Naive thymus-derived CD8-positive, alpha-beta T cell (primary cell): ENCODE results near the gene ERCC2. TPM values are rescaled to one million over a fixed set of nuclear protein-coding genes. Genes with fewer than 3 reads are reported as not detected.

Experiments
- ATAC-seq, 2 donors: fragments of 150-1000 bp; cut with Tn5 transposase in 1 of 2; sonication (Bioruptor Pico), chemical (Tn5 transposase) in 1 of 2; 1 replicate in 1 of 2; 2 replicates in 1 of 2; pipeline ENCODE4 v1.10.0; 2021; ENCODE audit warnings: mild to moderate bottlenecking in 2 of 2, moderate library complexity in 2 of 2
- POLR2A ChIA-PET: fragments of 350-600 bp; sonication (Branson Sonifier 250); formaldehyde crosslinking; loops from one replicate; lab custom pipeline; 2021; ENCODE audit warnings: antibody characterized with exemption; lab: Charles Lee
- DNase-seq, 10 donors: peaks; one replicate each; pipeline versions ENCODE4 v3.0.0 to v3.0.0-alpha.2; 2020 to 2022
- H3K27ac Mint-ChIP-seq, 10 donors: one replicate each; pipeline ENCODE4 v1.8.0; 2020 to 2022; ENCODE audit warnings: mild to moderate bottlenecking in 10 of 10, mixed read lengths in 10 of 10, moderate library complexity in 4 of 10, inconsistent platforms in 1 of 10
- H3K27me3 Mint-ChIP-seq, 5 donors: one replicate each; pipeline ENCODE4 v1.8.0; 2021 to 2022; ENCODE audit warnings: mixed read lengths in 5 of 5
- H3K36me3 Mint-ChIP-seq, 3 donors: one replicate each; pipeline ENCODE4 v1.8.0; 2020 to 2022; ENCODE audit warnings: mixed read lengths in 3 of 3, mild to moderate bottlenecking in 2 of 3, inconsistent platforms in 1 of 3
- H3K4me1 Mint-ChIP-seq, 4 donors: one replicate each; pipeline ENCODE4 v1.8.0; 2021 to 2022; ENCODE audit warnings: mixed read lengths in 4 of 4
- H3K4me3 Mint-ChIP-seq, 10 donors: one replicate each; pipeline ENCODE4 v1.8.0; 2020 to 2022; ENCODE audit warnings: mild to moderate bottlenecking in 10 of 10, mixed read lengths in 10 of 10, moderate library complexity in 6 of 10, inconsistent platforms in 1 of 10
- H3K9me3 Mint-ChIP-seq, 9 donors: one replicate each; pipeline ENCODE4 v1.8.0; 2020 to 2022; ENCODE audit warnings: mixed read lengths in 9 of 9, mild to moderate bottlenecking in 3 of 9, inconsistent platforms in 1 of 9, moderate library complexity in 1 of 9
- polyA plus RNA-seq, 3 donors: library from polyadenylated mRNA; unstranded; fragments of 300-500 nt; fragmentation: Illumina TruSeq; gene quantifications; one replicate each; pipeline ENCODE4 v1.2.3, GENCODE V29; 2021
- total RNA-seq, 8 experiments: library from RNA in 2 of 8; stranded (reverse) in 2 of 8; gene quantifications; one replicate each; pipeline ENCODE4 v1.2.3 and lab custom pipeline; 2021 to 2026

Gene ERCC2
- total and polyA plus RNA-seq, 5 experiments from 2014 or later, result 3.7 to 23.7 (median 7.6) TPM

GRCh38 chr19:45351401-45351952 is 18.9 kb downstream of the ERCC2 start:
- Mint-ChIP-seq H3K4me1 (peaks cover 0 to 8% (median 2%) of the 10 kb centered on the region in 4 donors), H3K27me3 (no peaks in the 10 kb centered on the region), H3K27ac (no peak overlapping the region), H3K9me3 (no peaks in the 10 kb centered on the region), H3K36me3 (peaks cover 0 to 26% (median 5%) of the 10 kb centered on the region in 3 donors), H3K4me3 (no peak overlapping the region)
- ATAC-seq (no peak), DNase-seq (no peak)
- POLR2A ChIA-PET, result no interaction called here

GRCh38 chr19:45350477-45351058 is 19.8 kb downstream of the ERCC2 start:
- Mint-ChIP-seq H3K9me3 (no peaks in the 10 kb centered on the region), H3K4me3 (no peak overlapping the region), H3K27ac (peak overlapping the region in 1 of 10 donors; percentile 15), H3K36me3 (peaks cover 0 to 22% (median 5%) of the 10 kb centered on the region in 3 donors), H3K4me1 (peaks cover 0 to 8% (median 2%) of the 10 kb centered on the region in 4 donors), H3K27me3 (peaks cover 0 to 8% (median 7%) of the 10 kb centered on the region in 5 donors)
- POLR2A ChIA-PET, result no interaction called here
- ATAC-seq (no peak), DNase-seq (no peak)

GRCh38 chr19:45349430-45349941 is 20.9 kb downstream of the ERCC2 start:
- H3K36me3 Mint-ChIP-seq, result peaks cover 0 to 18% (median 2%) of the 10 kb centered on the region in 3 donors
- DNase-seq (no peak), ATAC-seq (no peak)
- no peak overlapping the region for H3K4me3 Mint-ChIP-seq
- POLR2A ChIA-PET, result no interaction called here
- H3K9me3 Mint-ChIP-seq, result no peaks in the 10 kb centered on the region
- H3K27me3 Mint-ChIP-seq, result peaks cover 2 to 19% (median 13%) of the 10 kb centered on the region in 5 donors
- peaks cover 0 to 8% (median under 1%) of the 10 kb centered on the region in 4 donors for H3K4me1 Mint-ChIP-seq
- H3K27ac Mint-ChIP-seq, result peak overlapping the region in 1 of 10 donors; percentile 80

DNA sequence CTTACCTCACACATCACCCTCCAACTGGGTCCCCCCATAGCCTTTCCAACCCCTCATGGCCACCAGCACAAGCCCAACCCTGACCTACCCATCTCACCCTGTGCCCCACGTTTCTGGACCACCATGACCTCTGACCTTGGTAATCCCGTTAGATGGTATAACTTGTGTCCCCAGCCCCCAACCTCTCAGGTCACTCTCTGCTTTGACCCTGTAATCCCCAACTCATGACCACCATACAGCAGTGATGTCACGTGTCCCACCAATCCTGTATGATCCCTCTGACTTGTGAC is 21.3 kb downstream of the ERCC2 start:
- Mint-ChIP-seq H3K4me1 (peaks cover 0 to 8% (median 0%) of the 10 kb centered on the region in 4 donors), H3K36me3 (peaks cover 0 to 13% (median 2%) of the 10 kb centered on the region in 3 donors), H3K4me3 (no peak overlapping the region), H3K9me3 (no peaks in the 10 kb centered on the region), H3K27ac (peak overlapping the region in 1 of 10 donors; percentile 80), H3K27me3 (peaks cover 4 to 23% (median 16%) of the 10 kb centered on the region in 5 donors)
- no peak for DNase-seq
- POLR2A ChIA-PET, result no interaction called here
- ATAC-seq, result no peak

- POLR2A ChIA-PET, result no interaction called here
- peak overlapping the region in 1 of 10 donors; percentile 80 for H3K27ac Mint-ChIP-seq
- peaks cover 0 to 11% (median 2%) of the 10 kb centered on the region in 3 donors for H3K36me3 Mint-ChIP-seq
- no peak overlapping the region for H3K4me3 Mint-ChIP-seq
- H3K4me1 Mint-ChIP-seq, result peaks cover 0 to 8% (median 0%) of the 10 kb centered on the region in 4 donors
- H3K27me3 Mint-ChIP-seq, result peaks cover 5 to 26% (median 16%) of the 10 kb centered on the region in 5 donors
- ATAC-seq (no peak), DNase-seq (no peak)
- no peaks in the 10 kb centered on the region for H3K9me3 Mint-ChIP-seq
Measured at GRCh38 chr19:45348367-45349125, 21.8 kb downstream of the ERCC2 start.

- Mint-ChIP-seq H3K27me3 (peaks cover 6 to 26% (median 16%) of the 10 kb centered on the region in 5 donors), H3K27ac (no peak overlapping the region), H3K9me3 (no peaks in the 10 kb centered on the region), H3K4me1 (peaks cover 0 to 8% (median 0%) of the 10 kb centered on the region in 4 donors), H3K36me3 (peaks cover 0 to 5% (median 0%) of the 10 kb centered on the region in 3 donors), H3K4me3 (no peak overlapping the region)
- ATAC-seq, result no peak
- POLR2A ChIA-PET, result no interaction called here
- DNase-seq, result no peak
Measured at GRCh38 chr19:45347570-45348366, 22.6 kb downstream of the ERCC2 start.

DNA sequence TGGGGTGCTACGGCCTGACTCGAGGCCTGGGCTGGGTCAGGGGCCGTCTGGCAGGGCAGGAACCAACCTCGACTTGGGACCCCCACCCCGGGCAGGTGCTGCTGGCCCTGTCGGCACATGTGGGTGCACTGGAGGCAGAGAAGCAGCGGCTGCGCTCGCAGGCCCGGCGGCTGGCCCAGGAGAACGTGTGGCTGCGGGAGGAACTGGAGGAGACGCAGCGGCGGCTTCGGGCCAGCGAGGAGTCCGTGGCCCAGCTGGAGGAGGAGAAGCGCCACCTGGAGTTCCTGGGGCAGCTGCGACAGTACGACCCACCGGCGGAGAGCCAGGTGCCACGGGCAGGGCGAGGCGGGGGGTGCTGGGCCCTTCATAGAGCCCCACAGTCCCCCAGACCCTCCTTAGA is 23.9 kb downstream of the ERCC2 start:
- no peaks in the 10 kb centered on the region for H3K9me3 Mint-ChIP-seq
- H3K27me3 Mint-ChIP-seq, result peaks cover 6 to 26% (median 16%) of the 10 kb centered on the region in 5 donors
- peaks cover 0 to 3% (median 0%) of the 10 kb centered on the region in 3 donors for H3K36me3 Mint-ChIP-seq
- no peak for DNase-seq
- peaks cover 0 to 8% (median 0%) of the 10 kb centered on the region in 4 donors for H3K4me1 Mint-ChIP-seq
- POLR2A ChIA-PET, result no interaction called here
- no peak overlapping the region for H3K4me3 Mint-ChIP-seq
- no peak for ATAC-seq
- no peak overlapping the region for H3K27ac Mint-ChIP-seq

DNA sequence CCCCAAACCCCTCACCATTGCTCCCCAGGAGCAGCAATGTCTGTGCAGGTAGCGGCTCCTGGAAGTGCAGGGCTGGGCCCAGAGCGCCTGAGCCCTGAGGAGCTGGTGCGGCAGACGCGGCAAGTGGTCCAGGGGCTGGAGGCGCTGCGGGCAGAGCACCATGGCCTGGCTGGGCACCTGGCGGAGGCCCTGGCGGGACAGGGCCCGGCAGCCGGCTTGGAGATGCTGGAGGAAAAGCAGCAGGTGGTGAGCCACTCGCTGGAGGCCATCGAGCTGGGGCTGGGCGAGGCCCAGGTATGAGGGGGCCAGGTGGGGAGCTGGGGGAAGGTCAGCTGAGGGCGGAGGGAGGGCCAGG is 24.9 kb downstream of the ERCC2 start:
- DNase-seq, result no peak

GRCh38 chr19:45344621-45345505 is 25.5 kb downstream of the ERCC2 start:
- POLR2A ChIA-PET, result no interaction called here
- H3K4me3 Mint-ChIP-seq, result no peak overlapping the region
- H3K27ac Mint-ChIP-seq, result peak overlapping the region in 1 of 10 donors; percentile 32
- H3K9me3 Mint-ChIP-seq, result no peaks in the 10 kb centered on the region
- DNase-seq (no peak), ATAC-seq (no peak)
- no peaks in the 10 kb centered on the region for H3K36me3 Mint-ChIP-seq
- peaks cover 8 to 26% (median 21%) of the 10 kb centered on the region in 5 donors for H3K27me3 Mint-ChIP-seq
- H3K4me1 Mint-ChIP-seq, result peaks cover 2 to 11% (median 5%) of the 10 kb centered on the region in 4 donors

More for the DNA sequence above, 24.9 kb downstream of the ERCC2 start:
- POLR2A ChIA-PET, result no interaction called here
- no peak overlapping the region for H3K4me3 Mint-ChIP-seq
- peaks cover 0 to 8% (median under 1%) of the 10 kb centered on the region in 4 donors for H3K4me1 Mint-ChIP-seq
- H3K9me3 Mint-ChIP-seq, result no peaks in the 10 kb centered on the region
- no peaks in the 10 kb centered on the region for H3K36me3 Mint-ChIP-seq
- no peak overlapping the region for H3K27ac Mint-ChIP-seq
- peaks cover 6 to 26% (median 16%) of the 10 kb centered on the region in 5 donors for H3K27me3 Mint-ChIP-seq
- ATAC-seq, result no peak

- ATAC-seq (no peak), DNase-seq (no peak)
- no peak overlapping the region for H3K27ac Mint-ChIP-seq
- no peak overlapping the region for H3K4me3 Mint-ChIP-seq
- POLR2A ChIA-PET, result no interaction called here
- peaks cover 5 to 9% (median 8%) of the 10 kb centered on the region in 4 donors for H3K4me1 Mint-ChIP-seq
- H3K27me3 Mint-ChIP-seq, result peaks cover 15 to 37% (median 26%) of the 10 kb centered on the region in 5 donors
- H3K9me3 Mint-ChIP-seq, result no peaks in the 10 kb centered on the region
- H3K36me3 Mint-ChIP-seq, result no peaks in the 10 kb centered on the region
Measured at GRCh38 chr19:45342911-45343310, 27.5 kb downstream of the ERCC2 start.

GRCh38 chr19:45340899-45341453 is 29.4 kb downstream of the ERCC2 start:
- Mint-ChIP-seq H3K4me1 (peaks cover 5 to 9% (median 8%) of the 10 kb centered on the region in 4 donors), H3K4me3 (no peak overlapping the region), H3K9me3 (no peaks in the 10 kb centered on the region), H3K27me3 (peaks cover 17 to 43% (median 24%) of the 10 kb centered on the region in 5 donors), H3K36me3 (no peaks in the 10 kb centered on the region), H3K27ac (no peak overlapping the region)
- POLR2A ChIA-PET, result no interaction called here
- ATAC-seq (peak; percentile 34 to 44), DNase-seq (peak in 1 of 10 donors; percentile 5)
